GM23338 (cell line): Measurements from ENCODE around the gene TAF1A. TPM values are rescaled to one million over a fixed set of nuclear protein-coding genes. Genes with fewer than 3 reads are reported as not detected.
"Not testable (repeated sequence)": the region's sequence is repeated elsewhere in the genome, so short reads cannot be mapped to it uniquely, and the experiment has no call there.

Source experiments
- ATAC-seq: fragments of 200-7000 bp; cut with Tn5 transposase; 3 replicates; pipeline ENCODE4 v1.9.1; 2020
- DNase-seq: peaks from one replicate; pipeline ENCODE4 v3.0.0-alpha.2; 2015; ENCODE audit warnings: low spot score
- H2AFZ ChIP-seq: fragments of 200-600 bp; sonication (generic); 2 replicates; pipeline ENCODE4 v1.8.0; 2016; ENCODE audit warnings: antibody characterized with exemption, mild to moderate bottlenecking, moderate library complexity
- H3F3A ChIP-seq: fragments of 200-600 bp; sonication (generic); replicated peaks from 2 replicates; pipeline ENCODE4 v1.8.0; 2017; ENCODE audit warnings: antibody characterized with exemption, mixed run types, low read depth
- H3K27ac ChIP-seq: fragments of 200-600 bp; sonication (generic); 2 replicates; pipeline ENCODE4 v1.6.1; 2016; ENCODE audit warnings: low read depth
- H3K27me3 ChIP-seq: fragments of 200-600 bp; sonication (generic); 2 replicates; pipeline ENCODE4 v1.8.0; 2016; ENCODE audit warnings: mild to moderate bottlenecking, mixed run types, moderate library complexity; ENCODE audit not compliant: insufficient read depth
- H3K36me3 ChIP-seq: fragments of 200-600 bp; sonication (generic); 2 replicates; pipeline ENCODE4 v1.8.0; 2016; ENCODE audit warnings: mild to moderate bottlenecking; ENCODE audit not compliant: insufficient read depth
- H3K4me1 ChIP-seq: fragments of 200-600 bp; sonication (generic); 2 replicates; pipeline ENCODE4 v1.8.0; 2016; ENCODE audit warnings: mild to moderate bottlenecking, moderate library complexity; ENCODE audit not compliant: insufficient read depth
- H3K4me2 ChIP-seq: fragments of 200-600 bp; sonication (generic); 2 replicates; pipeline ENCODE4 v1.7.1; 2017; ENCODE audit warnings: mixed run types
- H3K4me3 ChIP-seq: fragments of 200-600 bp; sonication (generic); 2 replicates; pipeline ENCODE4 v1.6.1; 2016; ENCODE audit warnings: mixed run types
- H3K79me2 ChIP-seq: fragments of 200-600 bp; sonication (generic); replicated peaks from 2 replicates; pipeline ENCODE4 v1.8.0; 2017; ENCODE audit warnings: mild to moderate bottlenecking; ENCODE audit not compliant: insufficient read depth
- H3K9me2 ChIP-seq: fragments of 200-600 bp; sonication (generic); 2 replicates; pipeline ENCODE4 v1.8.0; 2017; ENCODE audit not compliant: insufficient read depth
- H4K20me1 ChIP-seq: fragments of 200-600 bp; sonication (generic); replicated peaks from 2 replicates; pipeline ENCODE4 v1.8.0; 2017; ENCODE audit warnings: mild to moderate bottlenecking; ENCODE audit not compliant: insufficient read depth
- H3K27ac Mint-ChIP-seq: 2 replicates; pipeline ENCODE4 v1.8.0; 2020; ENCODE audit warnings: inconsistent platforms, mild to moderate bottlenecking, moderate library complexity, mixed read lengths
- H3K27me3 Mint-ChIP-seq: 3 replicates; pipeline ENCODE4 v1.8.0; 2022; ENCODE audit warnings: low read depth, mild to moderate bottlenecking, moderate library complexity, mixed read lengths, inconsistent platforms; ENCODE audit not compliant: insufficient read depth, poor library complexity
- H3K36me3 Mint-ChIP-seq: 3 replicates; pipeline ENCODE4 v1.8.0; 2021; ENCODE audit warnings: low read depth, mild to moderate bottlenecking, inconsistent platforms, moderate library complexity, mixed read lengths
- H3K4me1 Mint-ChIP-seq: 3 replicates; pipeline ENCODE4 v1.8.0; 2020; ENCODE audit warnings: mild to moderate bottlenecking, inconsistent platforms, mixed read lengths
- H3K4me3 Mint-ChIP-seq: 3 replicates; pipeline ENCODE4 v1.8.0; 2021; ENCODE audit warnings: moderate library complexity, mild to moderate bottlenecking, inconsistent platforms, mixed read lengths
- H3K9me3 Mint-ChIP-seq: 3 replicates; pipeline ENCODE4 v1.8.0; 2020; ENCODE audit warnings: moderate library complexity, mild to moderate bottlenecking, inconsistent platforms, mixed read lengths
- CREB1 ChIP-seq: fragments of 250-450 bp; sonication (Bioruptor Pico); IDR thresholded peaks from 2 replicates; pipeline ENCODE4 v1.5.0; 2020; ENCODE audit warnings: low read depth, mild to moderate bottlenecking, moderate library complexity
- ETS1 ChIP-seq: IDR thresholded peaks from 2 replicates; pipeline ENCODE4 v1.6.1; 2016; ENCODE audit warnings: antibody characterized with exemption
- EZH2 ChIP-seq: fragments of 200-600 bp; sonication (generic); IDR thresholded peaks from one replicate; pipeline ENCODE4 v1.8.0; 2017; ENCODE audit warnings: antibody characterized with exemption, mild to moderate bottlenecking, low read depth; ENCODE audit not compliant: unreplicated experiment
- EZH2phosphoT487 ChIP-seq: fragments of 200-600 bp; sonication (generic); IDR thresholded peaks from one replicate; pipeline ENCODE4 v1.8.1; 2018; ENCODE audit warnings: antibody characterized with exemption; ENCODE audit not compliant: unreplicated experiment
- STAT1 ChIP-seq: IDR thresholded peaks from one replicate; pipeline ENCODE4 v1.6.1; 2016; ENCODE audit warnings: antibody characterized with exemption; ENCODE audit not compliant: unreplicated experiment
- ZNF331 ChIP-seq: fragments of 250-450 bp; sonication (Bioruptor Pico); IDR thresholded peaks from 2 replicates; pipeline ENCODE4 v1.5.0; 2020; ENCODE audit warnings: low read depth, mild to moderate bottlenecking, moderate library complexity
- ZNF462 ChIP-seq: fragments of 250-450 bp; sonication (Bioruptor Pico); IDR thresholded peaks from 2 replicates; pipeline ENCODE4 v1.5.0; 2020; ENCODE audit warnings: mild to moderate bottlenecking, moderate library complexity
- polyA plus RNA-seq: library from polyadenylated mRNA; unstranded; fragments of >200 nt; fragmentation: Nextera tagmentation; extraction: Ambion mirVana; gene quantifications from 2 replicates; pipeline ENCODE4 v1.2.1, GENCODE V29; 2016
- total RNA-seq: library from RNA; depleted of rRNA; stranded (reverse); fragments of >200 nt; shearing (Covaris generic); gene quantifications from 2 replicates; pipeline ENCODE4 v1.2.3, GENCODE V29; 2014

The TAF1A gene
- total and polyA plus RNA-seq, 2 experiments from 2014 or later, result 5.5 to 13.3 TPM

GRCh38 chr1:222609111-222609510 is 19.4 kb upstream of the TAF1A start:
- DNase-seq, H3K4me3 ChIP-seq, H3K4me3 Mint-ChIP-seq, H3K27me3 ChIP-seq, H3F3A ChIP-seq, H2AFZ ChIP-seq, H3K27ac Mint-ChIP-seq, H4K20me1 ChIP-seq, H3K4me1 ChIP-seq, H3K9me2 ChIP-seq, ATAC-seq, H3K27ac ChIP-seq, H3K4me1 Mint-ChIP-seq, H3K27me3 Mint-ChIP-seq, H3K36me3 ChIP-seq, H3K36me3 Mint-ChIP-seq, H3K4me2 ChIP-seq, H3K79me2 ChIP-seq: not testable (repeated sequence)
- peaks cover 17% of the 10 kb centered on the region; the same call in 2 of the 3 replicates for H3K9me3 Mint-ChIP-seq

- no peak overlapping the region for H3K27ac Mint-ChIP-seq
- H3K9me3 Mint-ChIP-seq, result peaks cover 17% of the 10 kb centered on the region; the same call in 2 of the 3 replicates
- Histone ChIP-seq H3K4me3 (no peak overlapping the region), H3K27me3 (no peaks in the 10 kb centered on the region), H2AFZ (no peak overlapping the region), H3K27ac (no peak overlapping the region), H3F3A (no peaks in the 10 kb centered on the region), H3K79me2 (no peaks in the 10 kb centered on the region), H3K36me3 (no peaks in the 10 kb centered on the region), H3K9me2 (no peaks in the 10 kb centered on the region), H4K20me1 (no peaks in the 10 kb centered on the region), H3K4me2 (no peak overlapping the region), H3K4me1 (no peaks in the 10 kb centered on the region)
- H3K4me1 Mint-ChIP-seq, result no peaks in the 10 kb centered on the region
- no peak overlapping the region for H3K4me3 Mint-ChIP-seq
- TF ChIP-seq CREB1 (CRISPR knock-in tag), result no peak
- TF ChIP-seq ZNF462, result no peak
- TF ChIP-seq ZNF331 (CRISPR knock-in tag), result no peak
- no peak for TF ChIP-seq STAT1
- no peak for TF ChIP-seq EZH2
- TF ChIP-seq ETS1, result no peak
- TF ChIP-seq EZH2phosphoT487, result no peak
- DNase-seq (no peak), ATAC-seq (no peak)
- 0 out of 3 replicates have a peak, but pooled peaks cover 4% of the 10 kb centered on the region for H3K36me3 Mint-ChIP-seq
- peaks cover 2% of the 10 kb centered on the region for H3K27me3 Mint-ChIP-seq
Observed at GRCh38 chr1:222606757-222607156, 17.0 kb upstream of the TAF1A start.
